K562 (cell line): ENCODE data around the gene DBNDD1. TPM values are rescaled to one million over a fixed set of nuclear protein-coding genes. Genes with fewer than 3 reads are reported as not detected.

Experiments
- ATAC-seq: fragments of 200-7000 bp; cut with Tn5 transposase; 3 replicates; pipeline ENCODE4 v1.9.1; 2020; ENCODE audit warnings: moderate library complexity
- BruUV-seq: library from RNA; stranded (reverse); fragments of 400-500 nt; replicated peaks from 2 replicates; lab custom pipeline; 2021; lab: Mats Ljungman, UMichigan
- CTCF ChIA-PET: fragments of 300-600 bp; formaldehyde crosslinking; extraction: SDS; loops from one replicate; lab custom pipeline; 2021; ENCODE audit warnings: low intra/inter-chr PET ratio; lab: Yijun Ruan, JAX
- POLR2A ChIA-PET: fragments of 300-600, 350-650 bp; sonication (Branson Sonifier 250); formaldehyde crosslinking; extraction: SDS; loops from one replicate; lab custom pipeline; 2021; ENCODE audit warnings: antibody characterized with exemption, inconsistent platforms; lab: Yijun Ruan, JAX
- DNase-seq, 4 experiments: peaks; one replicate each; pipeline versions ENCODE4 v3.0.0 to v3.0.0-alpha.2; 2011 to 2018; ENCODE audit warnings: low spot score in 3 of 4, mixed read lengths in 3 of 4; ENCODE audit errors: extremely low read depth in 1 of 4
- FAIRE-seq: peaks from 2 replicates; lab custom pipeline; 2011; peaks lifted over from hg19 to GRCh38; lab: Jason Lieb, UNC
- H2AFZ ChIP-seq: 2 replicates; pipeline ENCODE4 v1.6.0; 2011; ENCODE audit warnings: low read depth, low read length, control low read depth, inconsistent platforms
- H3K27ac ChIP-seq: fragments of 200-600 bp; 3 replicates; pipeline ENCODE4 v1.8.0; 2011; ENCODE audit warnings: low read depth, mild to moderate bottlenecking, control low read depth, inconsistent platforms, low read length, moderate library complexity, mixed read lengths; ENCODE audit errors: extremely low read depth
- H3K27me3 ChIP-seq, 2 experiments: fragments of 300-600 bp in 1 of 2; 2 replicates in 1 of 2; 3 replicates in 1 of 2; pipeline versions ENCODE4 v1.6.0 to v1.8.0; 2011; ENCODE audit warnings: inconsistent platforms in 2 of 2, low read length in 2 of 2, mild to moderate bottlenecking in 1 of 2, mixed read lengths in 1 of 2, moderate library complexity in 1 of 2; ENCODE audit not compliant: control insufficient read depth in 2 of 2, insufficient read depth in 2 of 2
- H3K36me3 ChIP-seq: fragments of 300-600 bp; 3 replicates; pipeline ENCODE4 v1.8.0; 2011; ENCODE audit warnings: mild to moderate bottlenecking, low read length, inconsistent platforms; ENCODE audit not compliant: control insufficient read depth, insufficient read depth
- H3K4me1 ChIP-seq, 2 experiments: fragments of 200-600 bp in 1 of 2; replicated peaks in 1 of 2; 2 replicates in 1 of 2; 3 replicates in 1 of 2; pipeline versions ENCODE4 v1.5.1 to v1.8.0; 2011; ENCODE audit warnings: inconsistent platforms in 2 of 2, low read length in 2 of 2, mild to moderate bottlenecking in 1 of 2, mixed read lengths in 1 of 2, moderate library complexity in 1 of 2; ENCODE audit not compliant: control insufficient read depth in 2 of 2, insufficient read depth in 2 of 2
- H3K4me2 ChIP-seq: 2 replicates; pipeline ENCODE4 v1.6.1; 2011; ENCODE audit warnings: low read length, control low read depth, inconsistent platforms, mixed read lengths; ENCODE audit not compliant: insufficient read depth
- H3K4me3 ChIP-seq: fragments of 200-600 bp; sonication (generic), shearing (Covaris generic); 2 replicates; pipeline ENCODE4 v1.5.1; 2016; ENCODE audit warnings: control low read depth, inconsistent platforms
- H3K79me2 ChIP-seq: fragments of 200-600 bp; 3 replicates; pipeline ENCODE4 v1.8.0; 2011; ENCODE audit warnings: low read length, inconsistent platforms; ENCODE audit not compliant: control insufficient read depth, insufficient read depth
- H3K9ac ChIP-seq, 2 experiments: 2 replicates each; pipeline versions ENCODE4 v1.6.0 to v1.6.1; 2011; ENCODE audit warnings: low read depth in 2 of 2, low read length in 2 of 2, control low read depth in 1 of 2, inconsistent platforms in 1 of 2, mild to moderate bottlenecking in 1 of 2, mixed read lengths in 1 of 2; ENCODE audit not compliant: insufficient read depth in 1 of 2
- H3K9me1 ChIP-seq: one replicate; pipeline ENCODE4 v1.6.0; 2011; ENCODE audit warnings: inconsistent platforms, mild to moderate bottlenecking, low read length, moderate library complexity; ENCODE audit not compliant: control insufficient read depth, insufficient read depth
- H3K9me3 ChIP-seq: replicated peaks from 2 replicates; pipeline ENCODE4 v1.5.1; 2011; ENCODE audit warnings: low read depth, low read length, inconsistent platforms; ENCODE audit not compliant: control insufficient read depth, insufficient read depth
- H4K20me1 ChIP-seq: replicated peaks from 2 replicates; pipeline ENCODE4 v1.6.1; 2011; ENCODE audit warnings: low read length, inconsistent platforms, mixed read lengths; ENCODE audit not compliant: control insufficient read depth, insufficient read depth
- SMAD1 ChIP-seq: fragments of 150-350 bp; IDR thresholded peaks from 2 replicates; pipeline ENCODE4 v1.6.1; 2014; ENCODE audit warnings: low read length, low read depth; ENCODE audit not compliant: partially characterized antibody
- SPI1 ChIP-seq: IDR thresholded peaks from 2 replicates; pipeline ENCODE4 v1.6.1; 2011; ENCODE audit warnings: low read depth, low read length, control low read depth, borderline replicate concordance
- TBL1XR1 ChIP-seq, 2 experiments: IDR thresholded peaks; 2 replicates each; pipeline ENCODE4 v1.6.1; 2012; ENCODE audit warnings: improper control_type of control experiment in 2 of 2, low read length in 2 of 2, mild to moderate bottlenecking in 1 of 2
- WGBS: fragments of 100-300 bp; shearing (Covaris generic); methylation state at CpG from one replicate; pipeline ENCODE4 v1.1.6; 2016; ENCODE audit warnings: low coverage, mixed read lengths; ENCODE audit not compliant: insufficient coverage; ENCODE audit errors: missing lambda C conversion rate; 5-methylcytosine and 5-hydroxymethylcytosine counted together
- in situ Hi-C: fragments of 300-500 bp; cut with MboI; formaldehyde crosslinking; loops from 4 replicates; pipeline ENCODE4 v1.15.0; 2018; ENCODE audit warnings: inconsistent platforms, mixed read lengths
- intact Hi-C: fragments of 100-400 bp; cut with micrococcal nuclease; formaldehyde crosslinking; loops from 2 replicates; pipeline ENCODE4 v1.14.2; 2022
- polyA plus RNA-seq, 8 experiments: library from polyadenylated mRNA; depleted of rRNA in 4 of 8; stranded (reverse) in 5 of 8; unstranded in 3 of 8; fragments of >200 nt; fragmentation: Nextera tagmentation in 2 of 8; fragmentation: Illumina TruSeq in 1 of 8; extraction: Ambion mirVana in 2 of 8; extraction: Trizol in 1 of 8; gene quantifications; 2 replicates each; pipeline versions ENCODE4 v1.2.1 to v1.2.3, GENCODE V29; 2011 to 2014; ENCODE audit warnings: inconsistent platforms in 1 of 8, missing spikeins in 1 of 8
- total RNA-seq, 7 experiments: library from RNA; depleted of rRNA in 6 of 7; stranded (reverse); fragments of >200 nt in 6 of 7; fragmentation: Illumina TruSeq in 2 of 7; extraction: Trizol in 2 of 7; gene quantifications; 2 replicates each; pipeline versions ENCODE4 v1.2.1 to v1.2.3, GENCODE V29; 2011 to 2021; ENCODE audit warnings: low replicate concordance in 1 of 7
- TF ChIP-seq, protein P1 (sequence below): fragments of 450-650 bp; IDR thresholded peaks from 2 replicates; pipeline ENCODE4 v1.7.1; 2018; ENCODE audit warnings: mild to moderate bottlenecking, low read depth; ENCODE audit not compliant: partially characterized antibody

The DBNDD1 gene
- total and polyA plus RNA-seq, 9 of the 15 experiments (the other 6 are each of a cell fraction or from before 2014, with no cell fraction given) = 0.55 to 13.0 (median 5.8) TPM

DNA sequence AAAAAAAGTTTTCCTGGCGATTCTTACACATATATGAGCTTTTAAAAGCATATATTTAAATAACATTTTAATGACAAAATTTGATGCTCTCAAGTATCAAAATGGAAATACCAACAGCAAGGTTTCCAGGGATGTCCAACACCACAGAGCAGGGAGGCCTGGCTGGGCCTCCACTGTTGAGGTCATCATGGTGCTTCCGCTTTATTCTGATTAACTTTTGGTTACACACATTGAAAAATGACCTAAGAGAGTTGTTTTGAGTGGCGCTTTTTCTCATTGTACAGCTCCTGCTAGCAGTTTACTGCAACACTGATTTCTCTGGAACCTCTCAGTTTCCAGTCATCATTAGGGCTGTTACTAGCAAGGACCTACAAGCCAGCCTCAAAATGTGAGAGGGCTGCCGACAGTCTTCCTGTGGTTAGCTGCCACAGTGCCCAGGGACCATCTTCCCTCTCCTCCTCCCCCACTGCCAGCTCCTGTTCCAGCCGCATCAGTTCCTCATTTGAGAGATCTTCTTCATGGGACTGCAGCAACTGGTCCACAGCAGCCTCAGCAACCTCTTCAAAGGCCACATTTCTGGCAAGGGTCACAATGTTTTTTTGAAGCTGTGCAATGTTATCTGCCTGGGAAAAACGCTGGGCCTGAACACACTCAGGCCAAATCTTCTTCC, 49.4 kb downstream of the DBNDD1 start:
- Histone ChIP-seq H3K9me1 (no peaks in the 10 kb centered on the region), H3K27ac (no peak overlapping the region), H3K4me1 (peaks cover 22 to 32% of the 10 kb centered on the region in 2 experiments; a peak in 4 of 5 replicates), H3K27me3 (no peaks in the 10 kb centered on the region), H3K9ac (peak overlapping the region in 1 of 2 experiments; percentile 57; a peak in 1 of 4 replicates), H3K9me3 (no peaks in the 10 kb centered on the region), H3K4me3 (no peak overlapping the region), H3K36me3 (peaks cover 38% of the 10 kb centered on the region; the same call in 2 of the 3 replicates), H3K4me2 (peak overlapping the region; percentile 94; the same call in 1 of the 2 replicates), H2AFZ (no peak overlapping the region), H4K20me1 (peaks cover 8% of the 10 kb centered on the region; the same call in 1 of the 2 replicates), H3K79me2 (peaks cover 54% of the 10 kb centered on the region)
- POLR2A ChIA-PET = interaction anchor here (0.7 to 2.2 kb wide), 6 partner anchors 9 to 82 kb away, joined by 3 to 17 read pairs (median 3); partner anchors contain the start of gene TUBB3
- BruUV-seq = no TSS peak
- FAIRE-seq (no peak), DNase-seq (no peak), ATAC-seq (no peak)
- peak; percentile 86 for TF ChIP-seq SPI1
- TF ChIP-seq SMAD1 = no peak
- no peak for TF ChIP-seq TBL1XR1 (IDR thresholded peaks at IDR 0.05; ENCODE audit: low read length in 2 of 2)
- TF ChIP-seq, protein P1, sequence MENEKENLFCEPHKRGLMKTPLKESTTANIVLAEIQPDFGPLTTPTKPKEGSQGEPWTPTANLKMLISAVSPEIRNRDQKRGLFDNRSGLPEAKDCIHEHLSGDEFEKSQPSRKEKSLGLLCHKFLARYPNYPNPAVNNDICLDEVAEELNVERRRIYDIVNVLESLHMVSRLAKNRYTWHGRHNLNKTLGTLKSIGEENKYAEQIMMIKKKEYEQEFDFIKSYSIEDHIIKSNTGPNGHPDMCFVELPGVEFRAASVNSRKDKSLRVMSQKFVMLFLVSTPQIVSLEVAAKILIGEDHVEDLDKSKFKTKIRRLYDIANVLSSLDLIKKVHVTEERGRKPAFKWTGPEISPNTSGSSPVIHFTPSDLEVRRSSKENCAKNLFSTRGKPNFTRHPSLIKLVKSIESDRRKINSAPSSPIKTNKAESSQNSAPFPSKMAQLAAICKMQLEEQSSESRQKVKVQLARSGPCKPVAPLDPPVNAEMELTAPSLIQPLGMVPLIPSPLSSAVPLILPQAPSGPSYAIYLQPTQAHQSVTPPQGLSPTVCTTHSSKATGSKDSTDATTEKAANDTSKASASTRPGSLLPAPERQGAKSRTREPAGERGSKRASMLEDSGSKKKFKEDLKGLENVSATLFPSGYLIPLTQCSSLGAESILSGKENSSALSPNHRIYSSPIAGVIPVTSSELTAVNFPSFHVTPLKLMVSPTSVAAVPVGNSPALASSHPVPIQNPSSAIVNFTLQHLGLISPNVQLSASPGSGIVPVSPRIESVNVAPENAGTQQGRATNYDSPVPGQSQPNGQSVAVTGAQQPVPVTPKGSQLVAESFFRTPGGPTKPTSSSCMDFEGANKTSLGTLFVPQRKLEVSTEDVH = no peak
- WGBS = 54% methylated on average over 6 of the region's 6 CpGs
- intact Hi-C loops (loop anchor here (10.0 kb wide), 1 partner anchor 45 kb away; the partner anchor contains the start of gene TUBB3), in situ Hi-C loops (no loop called here)
- CTCF ChIA-PET = no interaction called here
